ENCODE measurements around the gene LTBP3.

GRCh38 chr11:65581928-65582327 is 23.8 kb upstream of the LTBP3 start:
- TF ChIP-seq CTCF (IDR thresholded peaks at IDR 0.05) (no peak), POLR2A (IDR thresholded peaks at IDR 0.05) (no peak), POLR2AphosphoS5 (IDR thresholded peaks at IDR 0.05) (no peak)
